PC-3 (cell line): ENCODE results near the gene BLTP3A.

ENCODE experiments used
- EZH2 ChIP-seq: fragments of 300-600 bp; sonication (generic); IDR thresholded peaks from one replicate; pipeline ENCODE4 v1.6.1; 2017; ENCODE audit warnings: antibody characterized with exemption, mild to moderate bottlenecking, low read length; ENCODE audit not compliant: unreplicated experiment
- EZH2phosphoT487 ChIP-seq: fragments of 300-600 bp; sonication (generic); IDR thresholded peaks from 2 replicates; pipeline ENCODE4 v1.6.1; 2018; ENCODE audit warnings: mild to moderate bottlenecking, antibody characterized with exemption, low read length, borderline replicate concordance

- no peak for TF ChIP-seq EZH2phosphoT487
- no peak for TF ChIP-seq EZH2
Measured at GRCh38 chr6:34798057-34798456, 6.2 kb downstream of the BLTP3A start.
